HEK293 (cell line): Measurements from ENCODE around the gene NUDT9.
A peak's percentile ranks its signal among the peaks of the same experiment; 100 is the strongest.

ENCODE experiments used
- CTCF ChIA-PET: fragments of 350-600 bp; formaldehyde crosslinking; extraction: SDS; loops from one replicate; lab custom pipeline; 2021; ENCODE audit warnings: antibody characterized with exemption; lab: Yijun Ruan, JAX
- POLR2A ChIA-PET: fragments of 300-600 bp; formaldehyde crosslinking; extraction: SDS; loops from one replicate; lab custom pipeline; 2020; ENCODE audit warnings: antibody characterized with exemption, inconsistent platforms; lab: Yijun Ruan, JAX
- H3K27ac ChIP-seq: fragments of 200-500 bp; sonication (Bioruptor generic); 2 replicates; pipeline ENCODE4 v1.5.1; 2014; ENCODE audit warnings: low read depth, low read length, control low read depth, inconsistent platforms; ENCODE audit errors: extremely low read depth
- H3K36me3 ChIP-seq, 2 experiments: fragments of 200-500 bp in 1 of 2; sonication (Bioruptor generic) in 1 of 2; 1 replicate in 1 of 2; 2 replicates in 1 of 2; pipeline ENCODE4 v1.5.1; 2014 to 2017; ENCODE audit warnings: inconsistent platforms in 2 of 2, low read length in 2 of 2; ENCODE audit not compliant: control insufficient read depth in 2 of 2, insufficient read depth in 1 of 2
- H3K4me1 ChIP-seq: fragments of 200-500 bp; sonication (Bioruptor generic); 2 replicates; pipeline ENCODE4 v1.5.1; 2014; ENCODE audit warnings: mild to moderate bottlenecking, low read length, inconsistent platforms; ENCODE audit not compliant: control insufficient read depth, insufficient read depth
- H3K4me3 ChIP-seq: 2 replicates; pipeline ENCODE4 v1.5.1; 2011; ENCODE audit warnings: low read depth, mild to moderate bottlenecking, control low read depth, low read length, moderate library complexity
- H3K9me3 ChIP-seq: fragments of 200-500 bp; sonication (Bioruptor generic); 2 replicates; pipeline ENCODE4 v1.5.1; 2014; ENCODE audit warnings: low read depth, low read length, inconsistent platforms; ENCODE audit not compliant: control insufficient read depth, insufficient read depth
- SALL2 ChIP-seq: fragments of 450-650 bp; formaldehyde crosslinking; IDR thresholded peaks from 2 replicates; pipeline ENCODE4 v1.5.0; 2017; ENCODE audit warnings: missing biosample characterization, mild to moderate bottlenecking, missing genetic modification characterization, borderline replicate concordance
- SETDB1 ChIP-seq: IDR thresholded peaks from one replicate; pipeline ENCODE4 v1.6.1; 2017; ENCODE audit warnings: mild to moderate bottlenecking, low read length, moderate library complexity, mixed read lengths; ENCODE audit not compliant: insufficient read length
- YY2 ChIP-seq: fragments of 450-650 bp; formaldehyde crosslinking; IDR thresholded peaks from 2 replicates; pipeline ENCODE4 v1.5.1; 2016; ENCODE audit warnings: missing biosample characterization, missing genetic modification characterization
- ZFHX2 ChIP-seq: fragments of 450-650 bp; formaldehyde crosslinking; conservative IDR thresholded peaks from 2 replicates; pipeline ENCODE4 v1.5.1; 2016; ENCODE audit warnings: missing biosample characterization, missing genetic modification characterization
- ZFP69B ChIP-seq: fragments of 450-650 bp; formaldehyde crosslinking; IDR thresholded peaks from 2 replicates; pipeline ENCODE4 v1.5.1; 2016; ENCODE audit warnings: missing biosample characterization, missing genetic modification characterization
- ZNF157 ChIP-seq: fragments of 450-650 bp; formaldehyde crosslinking; IDR thresholded peaks from 2 replicates; pipeline ENCODE4 v1.5.1; 2016; ENCODE audit warnings: missing biosample characterization, missing genetic modification characterization
- ZNF169 ChIP-seq: fragments of 450-650 bp; formaldehyde crosslinking; IDR thresholded peaks from 2 replicates; pipeline ENCODE4 v1.5.1; 2016; ENCODE audit warnings: missing biosample characterization, missing genetic modification characterization
- ZNF239 ChIP-seq: fragments of 450-650 bp; formaldehyde crosslinking; IDR thresholded peaks from 2 replicates; pipeline ENCODE4 v1.5.1; 2016; ENCODE audit warnings: missing biosample characterization, missing genetic modification characterization
- ZNF292 ChIP-seq: fragments of 450-650 bp; formaldehyde crosslinking; IDR thresholded peaks from 2 replicates; pipeline ENCODE4 v1.5.1; 2016; ENCODE audit warnings: low read depth, missing biosample characterization, missing genetic modification characterization, borderline replicate concordance
- ZNF48 ChIP-seq: fragments of 450-650 bp; formaldehyde crosslinking; IDR thresholded peaks from 2 replicates; pipeline ENCODE4 v1.5.1; 2016; ENCODE audit warnings: missing biosample characterization, missing genetic modification characterization
- ZNF514 ChIP-seq: fragments of 450-650 bp; formaldehyde crosslinking; IDR thresholded peaks from 2 replicates; pipeline ENCODE4 v1.5.1; 2016; ENCODE audit warnings: missing biosample characterization, missing genetic modification characterization
- ZNF610 ChIP-seq: fragments of 450-650 bp; formaldehyde crosslinking; IDR thresholded peaks from 2 replicates; pipeline ENCODE4 v1.5.1; 2016; ENCODE audit warnings: missing biosample characterization, missing genetic modification characterization, borderline replicate concordance
- ZNF624 ChIP-seq: fragments of 450-650 bp; formaldehyde crosslinking; IDR thresholded peaks from 2 replicates; pipeline ENCODE4 v1.5.1; 2017; ENCODE audit warnings: missing biosample characterization, missing genetic modification characterization
- ZNF654 ChIP-seq: fragments of 450-650 bp; formaldehyde crosslinking; IDR thresholded peaks from 2 replicates; pipeline ENCODE4 v1.5.1; 2016; ENCODE audit warnings: low read depth, missing biosample characterization, missing genetic modification characterization
- ZNF658 ChIP-seq: fragments of 450-650 bp; formaldehyde crosslinking; IDR thresholded peaks from 2 replicates; pipeline ENCODE4; 2016; ENCODE audit warnings: missing biosample characterization, missing genetic modification characterization
- ZNF701 ChIP-seq: fragments of 450-650 bp; formaldehyde crosslinking; IDR thresholded peaks from 2 replicates; pipeline ENCODE4 v1.5.1; 2016; ENCODE audit warnings: missing biosample characterization, missing genetic modification characterization
- TF ChIP-seq, protein P1 (sequence below): fragments of 450-650 bp; formaldehyde crosslinking; IDR thresholded peaks from 2 replicates; pipeline ENCODE4 v1.5.1; 2016; ENCODE audit warnings: missing biosample characterization, missing genetic modification characterization
- TF ChIP-seq, protein P2 (sequence below): fragments of 450-650 bp; formaldehyde crosslinking; IDR thresholded peaks from 2 replicates; pipeline ENCODE4 v1.5.1; 2016; ENCODE audit warnings: missing biosample characterization, missing genetic modification characterization
- TF ChIP-seq, protein P3 (sequence below): fragments of 450-650 bp; formaldehyde crosslinking; IDR thresholded peaks from 2 replicates; pipeline ENCODE4 v1.5.1; 2016; ENCODE audit warnings: missing biosample characterization, missing genetic modification characterization
- TF ChIP-seq, protein P4 (sequence below): fragments of 450-650 bp; formaldehyde crosslinking; IDR thresholded peaks from 2 replicates; pipeline ENCODE4 v1.5.1; 2017; ENCODE audit warnings: missing biosample characterization, mild to moderate bottlenecking, missing genetic modification characterization, moderate library complexity
- TF ChIP-seq, protein P5 (sequence below): fragments of 450-650 bp; formaldehyde crosslinking; IDR thresholded peaks from 2 replicates; pipeline ENCODE4 v1.5.1; 2016; ENCODE audit warnings: missing biosample characterization, missing genetic modification characterization, borderline replicate concordance

NUDT9 gene

DNA sequence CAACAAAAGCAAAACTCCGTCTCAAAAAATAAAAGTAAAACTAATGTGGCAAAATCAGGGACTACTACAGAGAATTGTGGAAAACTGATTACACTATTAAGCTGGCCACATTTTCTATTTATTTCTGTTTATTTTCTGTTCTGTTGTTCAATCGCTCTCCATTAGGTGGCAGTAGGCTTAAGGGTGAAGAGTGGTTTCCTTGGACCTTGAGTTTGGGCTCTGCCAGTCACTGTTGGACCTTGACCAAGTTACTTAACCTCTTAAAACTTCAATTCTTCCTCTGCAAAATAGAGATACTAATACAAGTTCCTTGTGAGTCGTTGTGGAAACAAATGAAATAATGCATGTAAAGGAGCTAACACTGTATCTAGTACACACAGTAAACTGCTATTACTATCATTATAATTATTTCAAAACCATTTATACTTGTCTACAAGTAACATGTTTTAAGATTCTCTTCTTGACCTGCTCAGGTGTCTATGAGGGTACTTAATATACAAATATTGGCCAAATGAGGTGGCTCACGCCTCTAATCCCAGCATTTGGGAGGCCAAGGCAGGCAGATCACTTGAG is 46.6 kb upstream of the NUDT9 start:
- Histone ChIP-seq H3K27ac (no peak overlapping the region), H3K4me3 (no peak overlapping the region), H3K36me3 (peaks cover 0 to 58% of the 10 kb centered on the region in 2 experiments; a peak in 2 of 3 replicates), H3K9me3 (no peaks in the 10 kb centered on the region), H3K4me1 (no peaks in the 10 kb centered on the region)
- POLR2A ChIA-PET: no interaction called here
- TF ChIP-seq ZNF239 (no peak), ZNF654 (tag by site-specific recombination) (peak; percentile 65)
- CTCF ChIA-PET: interaction anchor here (0.6 to 3.2 kb wide), 18 partner anchors 11 to 1170 kb away, joined by 3 to 35 read pairs (median 4); partner anchors contain the start of genes HSD17B13 and NUDT9

DNA sequence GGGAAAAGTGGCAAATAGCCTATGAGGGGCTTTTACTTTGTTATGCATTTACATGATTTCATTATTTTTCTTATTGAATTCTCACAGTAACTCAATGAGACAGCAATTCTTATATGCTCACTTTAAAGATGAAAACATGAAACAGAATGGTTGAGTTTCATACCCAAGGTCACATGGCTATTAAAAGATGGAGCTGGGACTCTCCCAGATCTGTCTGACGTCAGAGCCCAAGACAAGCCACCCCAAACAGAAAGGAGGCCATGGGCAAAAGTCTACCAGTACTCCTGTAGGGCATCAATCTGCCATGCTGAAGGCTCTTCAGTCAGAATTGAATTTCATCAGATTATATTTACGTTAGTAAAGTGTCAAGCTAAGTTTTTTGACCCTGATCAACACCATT is 44.6 kb upstream of the NUDT9 start:
- no peak overlapping the region for H3K4me3 ChIP-seq
- POLR2A ChIA-PET: no interaction called here
- H3K27ac ChIP-seq: no peak overlapping the region
- no peaks in the 10 kb centered on the region for H3K9me3 ChIP-seq
- TF ChIP-seq ZNF624 (tag by site-specific recombination): no peak
- TF ChIP-seq, protein P1, sequence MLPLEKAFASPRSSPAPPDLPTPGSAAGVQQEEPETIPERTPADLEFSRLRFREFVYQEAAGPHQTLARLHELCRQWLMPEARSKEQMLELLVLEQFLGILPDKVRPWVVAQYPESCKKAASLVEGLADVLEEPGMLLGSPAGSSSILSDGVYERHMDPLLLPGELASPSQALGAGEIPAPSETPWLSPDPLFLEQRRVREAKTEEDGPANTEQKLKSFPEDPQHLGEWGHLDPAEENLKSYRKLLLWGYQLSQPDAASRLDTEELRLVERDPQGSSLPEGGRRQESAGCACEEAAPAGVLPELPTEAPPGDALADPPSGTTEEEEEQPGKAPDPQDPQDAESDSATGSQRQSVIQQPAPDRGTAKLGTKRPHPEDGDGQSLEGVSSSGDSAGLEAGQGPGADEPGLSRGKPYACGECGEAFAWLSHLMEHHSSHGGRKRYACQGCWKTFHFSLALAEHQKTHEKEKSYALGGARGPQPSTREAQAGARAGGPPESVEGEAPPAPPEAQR (tag by site-specific recombination): no peak
- TF ChIP-seq, protein P2, sequence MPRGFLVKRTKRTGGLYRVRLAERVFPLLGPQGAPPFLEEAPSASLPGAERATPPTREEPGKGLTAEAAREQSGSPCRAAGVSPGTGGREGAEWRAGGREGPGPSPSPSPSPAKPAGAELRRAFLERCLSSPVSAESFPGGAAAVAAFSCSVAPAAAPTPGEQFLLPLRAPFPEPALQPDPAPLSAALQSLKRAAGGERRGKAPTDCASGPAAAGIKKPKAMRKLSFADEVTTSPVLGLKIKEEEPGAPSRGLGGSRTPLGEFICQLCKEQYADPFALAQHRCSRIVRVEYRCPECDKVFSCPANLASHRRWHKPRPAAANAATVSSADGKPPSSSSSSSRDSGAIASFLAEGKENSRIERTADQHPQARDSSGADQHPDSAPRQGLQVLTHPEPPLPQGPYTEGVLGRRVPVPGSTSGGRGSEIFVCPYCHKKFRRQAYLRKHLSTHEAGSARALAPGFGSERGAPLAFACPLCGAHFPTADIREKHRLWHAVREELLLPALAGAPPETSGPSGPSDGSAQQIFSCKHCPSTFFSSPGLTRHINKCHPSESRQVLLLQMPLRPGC (tag by site-specific recombination): no peak
- TF ChIP-seq ZNF658 (tag by site-specific recombination): no peak
- TF ChIP-seq ZFP69B (tag by site-specific recombination): no peak
- TF ChIP-seq ZNF292 (tag by site-specific recombination): no peak
- TF ChIP-seq ZNF610 (tag by site-specific recombination): no peak
- H3K4me1 ChIP-seq: no peaks in the 10 kb centered on the region
- CTCF ChIA-PET: interaction anchor here (3.2 kb wide), 1 partner anchor 88 kb away, joined by 35 read pairs; no protein-coding TSS in a partner anchor
- peaks cover 0 to 57% of the 10 kb centered on the region in 2 experiments; a peak in 2 of 3 replicates for H3K36me3 ChIP-seq

DNA sequence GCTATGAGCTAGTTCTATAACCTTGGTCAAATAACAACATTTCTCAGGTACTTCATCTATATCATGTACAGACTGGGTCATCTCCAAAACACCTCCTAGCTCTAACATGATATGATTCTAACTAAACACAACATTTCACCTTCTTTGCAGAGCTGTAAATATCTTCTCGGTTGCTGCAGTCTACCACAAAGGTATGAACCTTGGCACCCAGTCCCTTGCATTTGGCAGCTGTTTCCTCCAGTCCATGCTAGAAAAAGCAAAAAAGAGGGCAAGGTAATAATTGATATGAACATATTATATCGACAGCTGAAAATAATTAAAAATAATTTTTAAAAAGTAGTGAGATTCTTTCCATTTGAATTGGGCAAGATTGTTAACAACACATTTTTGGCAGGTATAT is 40.3 kb upstream of the NUDT9 start:
- Histone ChIP-seq H3K9me3 (no peaks in the 10 kb centered on the region), H3K27ac (no peak overlapping the region), H3K4me1 (no peaks in the 10 kb centered on the region), H3K4me3 (no peak overlapping the region), H3K36me3 (peaks cover 0 to 33% of the 10 kb centered on the region in 2 experiments; a peak in 2 of 3 replicates)
- ChIA-PET POLR2A (interaction anchor here (1.5 kb wide), 1 partner anchor 9 kb away, joined by 4 read pairs; the partner anchor contains the start of gene HSD17B11), CTCF (no interaction called here)
- TF ChIP-seq SETDB1 (no peak), ZNF169 (tag by site-specific recombination) (no peak), ZNF157 (tag by site-specific recombination) (no peak), ZFHX2 (no peak), ZNF624 (tag by site-specific recombination) (no peak), YY2 (tag by site-specific recombination) (no peak), ZNF48 (no peak), ZNF514 (tag by site-specific recombination) (no peak), SALL2 (no peak), ZNF701 (no peak)
- TF ChIP-seq, protein P3, sequence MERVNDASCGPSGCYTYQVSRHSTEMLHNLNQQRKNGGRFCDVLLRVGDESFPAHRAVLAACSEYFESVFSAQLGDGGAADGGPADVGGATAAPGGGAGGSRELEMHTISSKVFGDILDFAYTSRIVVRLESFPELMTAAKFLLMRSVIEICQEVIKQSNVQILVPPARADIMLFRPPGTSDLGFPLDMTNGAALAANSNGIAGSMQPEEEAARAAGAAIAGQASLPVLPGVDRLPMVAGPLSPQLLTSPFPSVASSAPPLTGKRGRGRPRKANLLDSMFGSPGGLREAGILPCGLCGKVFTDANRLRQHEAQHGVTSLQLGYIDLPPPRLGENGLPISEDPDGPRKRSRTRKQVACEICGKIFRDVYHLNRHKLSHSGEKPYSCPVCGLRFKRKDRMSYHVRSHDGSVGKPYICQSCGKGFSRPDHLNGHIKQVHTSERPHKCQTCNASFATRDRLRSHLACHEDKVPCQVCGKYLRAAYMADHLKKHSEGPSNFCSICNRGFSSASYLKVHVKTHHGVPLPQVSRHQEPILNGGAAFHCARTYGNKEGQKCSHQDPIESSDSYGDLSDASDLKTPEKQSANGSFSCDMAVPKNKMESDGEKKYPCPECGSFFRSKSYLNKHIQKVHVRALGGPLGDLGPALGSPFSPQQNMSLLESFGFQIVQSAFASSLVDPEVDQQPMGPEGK: no peak
- TF ChIP-seq, protein P4, sequence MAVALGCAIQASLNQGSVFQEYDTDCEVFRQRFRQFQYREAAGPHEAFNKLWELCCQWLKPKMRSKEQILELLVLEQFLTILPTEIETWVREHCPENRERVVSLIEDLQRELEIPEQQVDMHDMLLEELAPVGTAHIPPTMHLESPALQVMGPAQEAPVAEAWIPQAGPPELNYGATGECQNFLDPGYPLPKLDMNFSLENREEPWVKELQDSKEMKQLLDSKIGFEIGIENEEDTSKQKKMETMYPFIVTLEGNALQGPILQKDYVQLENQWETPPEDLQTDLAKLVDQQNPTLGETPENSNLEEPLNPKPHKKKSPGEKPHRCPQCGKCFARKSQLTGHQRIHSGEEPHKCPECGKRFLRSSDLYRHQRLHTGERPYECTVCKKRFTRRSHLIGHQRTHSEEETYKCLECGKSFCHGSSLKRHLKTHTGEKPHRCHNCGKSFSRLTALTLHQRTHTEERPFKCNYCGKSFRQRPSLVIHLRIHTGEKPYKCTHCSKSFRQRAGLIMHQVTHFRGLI (tag by site-specific recombination): no peak
- TF ChIP-seq, protein P5, sequence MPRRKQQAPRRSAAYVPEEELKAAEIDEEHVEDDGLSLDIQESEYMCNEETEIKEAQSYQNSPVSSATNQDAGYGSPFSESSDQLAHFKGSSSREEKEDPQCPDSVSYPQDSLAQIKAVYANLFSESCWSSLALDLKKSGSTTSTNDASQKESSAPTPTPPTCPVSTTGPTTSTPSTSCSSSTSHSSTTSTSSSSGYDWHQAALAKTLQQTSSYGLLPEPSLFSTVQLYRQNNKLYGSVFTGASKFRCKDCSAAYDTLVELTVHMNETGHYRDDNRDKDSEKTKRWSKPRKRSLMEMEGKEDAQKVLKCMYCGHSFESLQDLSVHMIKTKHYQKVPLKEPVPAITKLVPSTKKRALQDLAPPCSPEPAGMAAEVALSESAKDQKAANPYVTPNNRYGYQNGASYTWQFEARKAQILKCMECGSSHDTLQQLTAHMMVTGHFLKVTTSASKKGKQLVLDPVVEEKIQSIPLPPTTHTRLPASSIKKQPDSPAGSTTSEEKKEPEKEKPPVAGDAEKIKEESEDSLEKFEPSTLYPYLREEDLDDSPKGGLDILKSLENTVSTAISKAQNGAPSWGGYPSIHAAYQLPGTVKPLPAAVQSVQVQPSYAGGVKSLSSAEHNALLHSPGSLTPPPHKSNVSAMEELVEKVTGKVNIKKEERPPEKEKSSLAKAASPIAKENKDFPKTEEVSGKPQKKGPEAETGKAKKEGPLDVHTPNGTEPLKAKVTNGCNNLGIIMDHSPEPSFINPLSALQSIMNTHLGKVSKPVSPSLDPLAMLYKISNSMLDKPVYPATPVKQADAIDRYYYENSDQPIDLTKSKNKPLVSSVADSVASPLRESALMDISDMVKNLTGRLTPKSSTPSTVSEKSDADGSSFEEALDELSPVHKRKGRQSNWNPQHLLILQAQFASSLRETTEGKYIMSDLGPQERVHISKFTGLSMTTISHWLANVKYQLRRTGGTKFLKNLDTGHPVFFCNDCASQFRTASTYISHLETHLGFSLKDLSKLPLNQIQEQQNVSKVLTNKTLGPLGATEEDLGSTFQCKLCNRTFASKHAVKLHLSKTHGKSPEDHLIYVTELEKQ (tag by site-specific recombination): no peak
